ENCODE results near the gene STT3B.

DNA sequence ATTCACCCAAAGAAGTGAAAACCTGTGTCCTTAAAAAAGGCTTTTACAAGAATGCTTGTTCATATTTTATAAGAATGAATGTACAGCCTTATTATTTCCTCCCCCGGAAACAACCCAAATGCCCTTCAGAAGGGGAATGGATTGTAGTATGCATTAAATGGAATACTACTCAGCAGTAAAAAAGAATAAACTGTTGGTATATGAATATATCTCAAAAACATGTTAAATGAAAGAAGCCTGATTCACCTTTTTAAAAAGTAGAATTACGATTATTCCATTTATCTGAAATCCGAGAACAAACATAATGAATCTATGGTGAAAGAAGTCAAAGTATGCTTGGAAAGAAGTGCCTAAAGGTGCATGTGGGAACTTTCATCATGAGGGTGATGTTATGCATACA lies 20.5 kb downstream of the STT3B start:
- TF ChIP-seq CTCF (IDR thresholded peaks at IDR 0.05) (no peak), POLR2A (IDR thresholded peaks at IDR 0.05) (no peak)

Measured in right lobe of liver (tissue), 4 donors.